ENCODE data around the gene DPYD. TPM values are rescaled to one million over a fixed set of nuclear protein-coding genes. Genes with fewer than 3 reads are reported as not detected.

DPYD gene
- total RNA-seq, 2 donors from 2014 or later: 9.2 to 17.5 TPM

DNA sequence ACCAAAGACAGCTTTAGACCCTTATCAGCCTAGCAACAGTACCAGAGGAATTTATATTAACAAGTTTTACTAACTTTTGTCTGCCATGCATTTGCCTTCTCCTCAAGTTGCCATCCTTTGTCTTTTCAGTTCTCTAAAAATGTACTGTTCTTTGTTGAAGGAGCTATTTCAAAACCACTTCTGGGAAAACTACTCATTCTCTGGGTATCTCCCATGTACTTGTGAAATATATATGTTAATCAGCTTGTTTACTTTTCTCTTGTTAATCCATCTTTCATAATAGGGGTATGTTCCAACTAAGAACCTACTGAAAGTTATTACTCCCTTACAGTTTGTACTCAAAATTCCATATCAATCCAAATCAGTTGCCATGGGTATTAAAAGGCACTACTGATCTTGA, 16.3 kb downstream of the DPYD start:
- no peaks in the 10 kb centered on the region for H3K27me3 ChIP-seq (ENCODE audit: control insufficient read depth, insufficient read depth, low read length, poor library complexity, severe bottlenecking)
- TF ChIP-seq, protein P1, sequence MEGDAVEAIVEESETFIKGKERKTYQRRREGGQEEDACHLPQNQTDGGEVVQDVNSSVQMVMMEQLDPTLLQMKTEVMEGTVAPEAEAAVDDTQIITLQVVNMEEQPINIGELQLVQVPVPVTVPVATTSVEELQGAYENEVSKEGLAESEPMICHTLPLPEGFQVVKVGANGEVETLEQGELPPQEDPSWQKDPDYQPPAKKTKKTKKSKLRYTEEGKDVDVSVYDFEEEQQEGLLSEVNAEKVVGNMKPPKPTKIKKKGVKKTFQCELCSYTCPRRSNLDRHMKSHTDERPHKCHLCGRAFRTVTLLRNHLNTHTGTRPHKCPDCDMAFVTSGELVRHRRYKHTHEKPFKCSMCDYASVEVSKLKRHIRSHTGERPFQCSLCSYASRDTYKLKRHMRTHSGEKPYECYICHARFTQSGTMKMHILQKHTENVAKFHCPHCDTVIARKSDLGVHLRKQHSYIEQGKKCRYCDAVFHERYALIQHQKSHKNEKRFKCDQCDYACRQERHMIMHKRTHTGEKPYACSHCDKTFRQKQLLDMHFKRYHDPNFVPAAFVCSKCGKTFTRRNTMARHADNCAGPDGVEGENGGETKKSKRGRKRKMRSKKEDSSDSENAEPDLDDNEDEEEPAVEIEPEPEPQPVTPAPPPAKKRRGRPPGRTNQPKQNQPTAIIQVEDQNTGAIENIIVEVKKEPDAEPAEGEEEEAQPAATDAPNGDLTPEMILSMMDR (conservative IDR thresholded peaks at IDR 0.05): no peak
- DNase-seq: no peak
- no peaks in the 10 kb centered on the region for H3K27me3 Mint-ChIP-seq (ENCODE audit: insufficient read depth)
- H3K9ac ChIP-seq (ENCODE audit: extremely low read depth, low read length, poor library complexity, severe bottlenecking): no peak overlapping the region
- no peaks in the 10 kb centered on the region for H3K4me1 ChIP-seq (ENCODE audit: control insufficient read depth, insufficient read depth, low read length)
- H3K4me3 ChIP-seq (ENCODE audit: low read length): no peak overlapping the region
- no peaks in the 10 kb centered on the region for H3K9me3 ChIP-seq (ENCODE audit: control insufficient read depth, low read length)
- H3K27ac Mint-ChIP-seq: no peak overlapping the region
- H3K36me3 ChIP-seq (ENCODE audit: control insufficient read depth, insufficient read depth, low read length): no peaks in the 10 kb centered on the region
- H3K9me3 Mint-ChIP-seq: no peaks in the 10 kb centered on the region
- H3K36me3 Mint-ChIP-seq (ENCODE audit: low read depth): no peaks in the 10 kb centered on the region
- H3K4me1 Mint-ChIP-seq: no peaks in the 10 kb centered on the region
- H3K4me3 Mint-ChIP-seq: no peak overlapping the region
- no peak overlapping the region for H3K27ac ChIP-seq (ENCODE audit: low read depth, low read length)

DNA sequence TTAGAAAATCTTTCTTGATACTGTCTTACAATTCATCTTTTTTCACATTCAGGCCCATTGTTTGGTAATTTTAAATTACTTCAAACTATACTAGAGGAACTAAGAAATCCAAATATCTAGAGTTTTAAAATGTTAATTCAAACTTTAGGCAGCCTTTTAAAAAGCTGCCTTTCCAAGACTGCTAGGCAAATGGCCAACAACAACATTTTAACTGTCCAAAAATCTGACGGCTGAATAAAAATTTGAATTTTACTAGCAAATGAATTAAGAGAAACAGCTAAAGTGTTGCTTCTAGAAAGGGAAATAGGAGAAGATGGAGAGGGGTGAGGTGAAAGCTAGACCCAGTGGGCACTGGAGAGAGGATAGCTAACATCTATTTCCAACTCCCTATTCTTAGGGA, 17.2 kb downstream of the DPYD start:
- peaks cover 1% of the 10 kb centered on the region for H3K9me3 ChIP-seq (ENCODE audit: control insufficient read depth, low read length)
- no peaks in the 10 kb centered on the region for H3K4me1 Mint-ChIP-seq
- TF ChIP-seq, protein P1 (conservative IDR thresholded peaks at IDR 0.05): no peak
- 100% methylated on average over 1 of the region's 1 CpG; no CpG with 5 or more reads in 1 of the 2 experiments for WGBS, 2 experiments (ENCODE audit: insufficient coverage in 1 of 2, insufficient read length in 1 of 2)
- H3K36me3 Mint-ChIP-seq (ENCODE audit: low read depth): no peaks in the 10 kb centered on the region
- no peak for DNase-seq
- H3K27me3 ChIP-seq (ENCODE audit: control insufficient read depth, insufficient read depth, low read length, poor library complexity, severe bottlenecking): no peaks in the 10 kb centered on the region
- H3K27me3 Mint-ChIP-seq (ENCODE audit: insufficient read depth): no peaks in the 10 kb centered on the region
- H3K9ac ChIP-seq (ENCODE audit: extremely low read depth, low read length, poor library complexity, severe bottlenecking): no peak overlapping the region
- peaks cover 3% of the 10 kb centered on the region for H3K9me3 Mint-ChIP-seq
- H3K36me3 ChIP-seq (ENCODE audit: control insufficient read depth, insufficient read depth, low read length): no peaks in the 10 kb centered on the region
- H3K27ac ChIP-seq (ENCODE audit: low read depth, low read length): no peak overlapping the region
- H3K4me1 ChIP-seq (ENCODE audit: control insufficient read depth, insufficient read depth, low read length): no peaks in the 10 kb centered on the region
- H3K4me3 ChIP-seq (ENCODE audit: low read length): no peak overlapping the region
- no peak overlapping the region for H3K4me3 Mint-ChIP-seq
- no peak overlapping the region for H3K27ac Mint-ChIP-seq

DNA sequence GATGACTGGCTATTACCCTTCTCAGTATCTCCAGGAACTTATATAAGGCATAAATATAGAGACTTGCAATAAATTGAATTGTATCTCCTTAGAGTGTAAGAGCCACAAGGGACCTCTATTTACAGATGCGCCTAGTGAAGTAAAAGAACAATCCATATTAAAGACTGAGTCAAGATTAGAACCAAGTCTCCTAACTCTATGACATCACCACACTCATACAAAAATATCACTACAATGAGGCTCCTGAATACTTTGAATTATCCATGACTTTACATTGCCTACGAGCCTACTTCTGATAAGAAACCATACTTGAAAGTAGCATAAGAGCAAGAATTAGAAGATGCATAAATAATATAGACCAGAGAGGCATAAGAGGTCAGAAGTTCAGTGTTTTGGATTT, 18.8 kb downstream of the DPYD start:
- H3K36me3 ChIP-seq (ENCODE audit: control insufficient read depth, insufficient read depth, low read length): no peaks in the 10 kb centered on the region
- no peak overlapping the region for H3K9ac ChIP-seq (ENCODE audit: extremely low read depth, low read length, poor library complexity, severe bottlenecking)
- Mint-ChIP-seq H3K27me3 (ENCODE audit: insufficient read depth) (no peaks in the 10 kb centered on the region), H3K4me1 (no peaks in the 10 kb centered on the region), H3K36me3 (ENCODE audit: low read depth) (no peaks in the 10 kb centered on the region), H3K27ac (no peak overlapping the region), H3K9me3 (peaks cover 8% of the 10 kb centered on the region), H3K4me3 (no peak overlapping the region)
- no peaks in the 10 kb centered on the region for H3K27me3 ChIP-seq (ENCODE audit: control insufficient read depth, insufficient read depth, low read length, poor library complexity, severe bottlenecking)
- H3K4me1 ChIP-seq (ENCODE audit: control insufficient read depth, insufficient read depth, low read length): no peaks in the 10 kb centered on the region
- TF ChIP-seq, protein P1 (conservative IDR thresholded peaks at IDR 0.05): no peak
- no peak overlapping the region for H3K27ac ChIP-seq (ENCODE audit: low read depth, low read length)
- DNase-seq: no peak
- peaks cover 3% of the 10 kb centered on the region for H3K9me3 ChIP-seq (ENCODE audit: control insufficient read depth, low read length)
- WGBS, 2 experiments (ENCODE audit: insufficient coverage in 1 of 2, insufficient read length in 1 of 2): 94 to 100% methylated on average over 2 of the region's 2 CpGs
- no peak overlapping the region for H3K4me3 ChIP-seq (ENCODE audit: low read length)

Data from endodermal cell (in vitro differentiated cells).